HG03060 (cell line): ENCODE data around the gene LEF1.
"Not testable (repeated sequence)": the region's sequence is repeated elsewhere in the genome, so short reads cannot be mapped to it uniquely, and the experiment has no call there.

ENCODE experiments used
- ATAC-seq: cut with Tn5 transposase; IDR thresholded peaks from one replicate; pipeline ENCODE4 v1.9.1; 2021; ENCODE audit warnings: low read depth, moderate number of reproducible peaks; ENCODE audit not compliant: unreplicated experiment

The LEF1 gene

GRCh38 chr4:108072300-108072699, 96.4 kb downstream of the LEF1 start:
- ATAC-seq, result no peak

GRCh38 chr4:108070775-108071174, 98.0 kb downstream of the LEF1 start:
- ATAC-seq, result no peak

GRCh38 chr4:108068442-108068841, 100.3 kb downstream of the LEF1 start:
- no peak for ATAC-seq

- no peak for ATAC-seq
Measured at GRCh38 chr4:108060686-108061321, 107.9 kb downstream of the LEF1 start.

- no peak for ATAC-seq
Measured at GRCh38 chr4:108060164-108060563, 108.6 kb downstream of the LEF1 start.

GRCh38 chr4:108058685-108059440, 109.9 kb downstream of the LEF1 start:
- no peak for ATAC-seq

- ATAC-seq, result no peak
Measured at GRCh38 chr4:108056418-108056817, 112.3 kb downstream of the LEF1 start.

GRCh38 chr4:108055787-108056186, 112.9 kb downstream of the LEF1 start:
- no peak for ATAC-seq

GRCh38 chr4:108054025-108054638, 114.6 kb downstream of the LEF1 start:
- no peak for ATAC-seq

- peak; percentile 91 for ATAC-seq
Measured at GRCh38 chr4:108053251-108053711, 115.5 kb downstream of the LEF1 start.

- no peak for ATAC-seq
Measured at GRCh38 chr4:108052558-108053120, 116.1 kb downstream of the LEF1 start.

GRCh38 chr4:108051343-108051742, 117.4 kb downstream of the LEF1 start:
- no peak for ATAC-seq

- ATAC-seq, result not testable (repeated sequence)
Measured at GRCh38 chr4:108050166-108051111, 118.3 kb downstream of the LEF1 start.

- ATAC-seq, result no peak
Measured at GRCh38 chr4:108049406-108049805, 119.3 kb downstream of the LEF1 start.

GRCh38 chr4:108048997-108049396, 119.7 kb downstream of the LEF1 start:
- ATAC-seq, result no peak

- no peak for ATAC-seq
Measured at GRCh38 chr4:108048157-108048556, 120.6 kb downstream of the LEF1 start.

- ATAC-seq, result no peak
Measured at GRCh38 chr4:108047199-108047598, 121.5 kb downstream of the LEF1 start.

- ATAC-seq, result no peak
Measured at GRCh38 chr4:108045687-108046024, 123.1 kb downstream of the LEF1 start.

GRCh38 chr4:108044951-108045686, 123.6 kb downstream of the LEF1 start:
- no peak for ATAC-seq

- no peak for ATAC-seq
Measured at GRCh38 chr4:108043526-108043925, 125.2 kb downstream of the LEF1 start.
